PC-3 (cell line): ENCODE data around the gene CSTPP1.

Experiments
- EZH2phosphoT487 ChIP-seq: fragments of 300-600 bp; sonication (generic); IDR thresholded peaks from 2 replicates; pipeline ENCODE4 v1.6.1; 2018; ENCODE audit warnings: mild to moderate bottlenecking, antibody characterized with exemption, low read length, borderline replicate concordance
- TF ChIP-seq, protein P1 (sequence below): fragments of 300-600 bp; sonication (generic); conservative IDR thresholded peaks from 2 replicates; pipeline ENCODE4 v1.5.1; 2017; ENCODE audit warnings: antibody characterized with exemption, low read depth, mild to moderate bottlenecking, low read length

DNA sequence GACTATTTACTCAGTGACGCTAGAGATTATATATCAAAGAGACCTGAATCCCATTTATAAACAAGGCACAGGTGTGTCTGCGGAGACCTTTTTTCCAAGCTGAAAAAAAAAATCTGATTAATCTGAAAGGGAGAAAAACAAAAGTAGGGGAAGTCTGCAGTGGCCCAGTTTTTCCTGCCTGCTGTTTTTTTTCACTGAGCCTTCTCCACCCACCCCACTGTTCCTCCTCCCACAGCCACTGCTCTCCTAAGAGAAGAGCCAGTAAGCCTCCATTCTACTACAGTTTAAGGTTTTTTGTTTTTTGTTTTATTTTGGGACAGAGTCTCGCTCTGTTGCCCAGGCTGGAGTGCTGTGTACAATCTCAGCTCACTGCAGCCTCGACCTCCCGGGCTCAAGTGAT is 221.7 kb downstream of the CSTPP1 start:
- TF ChIP-seq, protein P1, sequence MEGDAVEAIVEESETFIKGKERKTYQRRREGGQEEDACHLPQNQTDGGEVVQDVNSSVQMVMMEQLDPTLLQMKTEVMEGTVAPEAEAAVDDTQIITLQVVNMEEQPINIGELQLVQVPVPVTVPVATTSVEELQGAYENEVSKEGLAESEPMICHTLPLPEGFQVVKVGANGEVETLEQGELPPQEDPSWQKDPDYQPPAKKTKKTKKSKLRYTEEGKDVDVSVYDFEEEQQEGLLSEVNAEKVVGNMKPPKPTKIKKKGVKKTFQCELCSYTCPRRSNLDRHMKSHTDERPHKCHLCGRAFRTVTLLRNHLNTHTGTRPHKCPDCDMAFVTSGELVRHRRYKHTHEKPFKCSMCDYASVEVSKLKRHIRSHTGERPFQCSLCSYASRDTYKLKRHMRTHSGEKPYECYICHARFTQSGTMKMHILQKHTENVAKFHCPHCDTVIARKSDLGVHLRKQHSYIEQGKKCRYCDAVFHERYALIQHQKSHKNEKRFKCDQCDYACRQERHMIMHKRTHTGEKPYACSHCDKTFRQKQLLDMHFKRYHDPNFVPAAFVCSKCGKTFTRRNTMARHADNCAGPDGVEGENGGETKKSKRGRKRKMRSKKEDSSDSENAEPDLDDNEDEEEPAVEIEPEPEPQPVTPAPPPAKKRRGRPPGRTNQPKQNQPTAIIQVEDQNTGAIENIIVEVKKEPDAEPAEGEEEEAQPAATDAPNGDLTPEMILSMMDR: no peak
- no peak for TF ChIP-seq EZH2phosphoT487
